IMR-90 (cell line): Measurements from ENCODE around the gene TCF3.

Source experiments
- BHLHE40 ChIP-seq: fragments of 150-350 bp; IDR thresholded peaks from 2 replicates; pipeline ENCODE4 v1.6.1; 2016; ENCODE audit warnings: mild to moderate bottlenecking, low read depth, low read length
- CEBPB ChIP-seq: IDR thresholded peaks from 2 replicates; pipeline ENCODE4 v1.6.1; 2012; ENCODE audit warnings: low read depth, low read length, improper control_type of control experiment
- CHD1 ChIP-seq: IDR thresholded peaks from 2 replicates; pipeline ENCODE4 v1.6.1; 2012; ENCODE audit warnings: low read depth, low read length, improper control_type of control experiment
- FOS ChIP-seq: fragments of 150-350 bp; IDR thresholded peaks from 2 replicates; pipeline ENCODE4 v1.6.1; 2016; ENCODE audit warnings: low read depth, low read length
- NFE2L2 ChIP-seq: fragments of 150-350 bp; IDR thresholded peaks from 2 replicates; pipeline ENCODE4 v1.6.1; 2016; ENCODE audit warnings: low read depth, mild to moderate bottlenecking, low read length
- POLR2A ChIP-seq: IDR thresholded peaks from 2 replicates; pipeline ENCODE4 v1.6.1; 2012; ENCODE audit warnings: mild to moderate bottlenecking, low read depth, low read length
- RAD21 ChIP-seq: IDR thresholded peaks from 2 replicates; pipeline ENCODE4 v1.6.1; 2012; ENCODE audit warnings: low read length, improper control_type of control experiment
- RCOR1 ChIP-seq: IDR thresholded peaks from 2 replicates; pipeline ENCODE4 v1.6.1; 2012; ENCODE audit warnings: mild to moderate bottlenecking, low read length, improper control_type of control experiment; ENCODE audit not compliant: insufficient replicate concordance
- SMC3 ChIP-seq: fragments of 150-350 bp; IDR thresholded peaks from 2 replicates; pipeline ENCODE4 v1.6.1; 2016; ENCODE audit warnings: low read depth, mild to moderate bottlenecking, antibody characterized with exemption, low read length, moderate library complexity
- TF ChIP-seq, protein P1 (sequence below): conservative IDR thresholded peaks from 2 replicates; pipeline ENCODE4 v1.5.1; 2012; ENCODE audit warnings: mild to moderate bottlenecking, low read depth, low read length, improper control_type of control experiment
- TF ChIP-seq, protein P2 (sequence below): fragments of 150-350 bp; IDR thresholded peaks from 2 replicates; pipeline ENCODE4 v1.6.1; 2017; ENCODE audit warnings: mild to moderate bottlenecking, antibody characterized with exemption, low read length, low read depth
- TF ChIP-seq, protein P3 (sequence below): fragments of 150-350 bp; IDR thresholded peaks from 2 replicates; pipeline ENCODE4 v1.6.1; 2016; ENCODE audit warnings: low read depth, mild to moderate bottlenecking, low read length, moderate library complexity, borderline replicate concordance

DNA sequence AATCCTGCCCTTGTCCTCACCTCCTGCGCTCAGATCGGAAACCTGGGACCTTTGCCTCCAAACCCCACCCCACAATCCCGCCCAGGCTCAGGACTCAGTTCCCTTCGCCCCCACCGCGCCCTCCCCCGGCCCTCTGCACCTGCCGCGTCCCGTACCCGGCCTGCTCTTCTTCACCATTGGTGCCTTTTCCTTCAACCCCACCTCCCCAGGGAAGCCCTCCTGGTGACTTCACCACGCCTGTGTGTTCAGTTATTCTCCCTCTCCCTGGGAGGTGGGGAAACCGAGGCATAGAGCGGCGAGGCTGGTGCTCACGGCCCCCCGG lies 19.3 kb upstream of the TCF3 start:
- TF ChIP-seq, protein P1, sequence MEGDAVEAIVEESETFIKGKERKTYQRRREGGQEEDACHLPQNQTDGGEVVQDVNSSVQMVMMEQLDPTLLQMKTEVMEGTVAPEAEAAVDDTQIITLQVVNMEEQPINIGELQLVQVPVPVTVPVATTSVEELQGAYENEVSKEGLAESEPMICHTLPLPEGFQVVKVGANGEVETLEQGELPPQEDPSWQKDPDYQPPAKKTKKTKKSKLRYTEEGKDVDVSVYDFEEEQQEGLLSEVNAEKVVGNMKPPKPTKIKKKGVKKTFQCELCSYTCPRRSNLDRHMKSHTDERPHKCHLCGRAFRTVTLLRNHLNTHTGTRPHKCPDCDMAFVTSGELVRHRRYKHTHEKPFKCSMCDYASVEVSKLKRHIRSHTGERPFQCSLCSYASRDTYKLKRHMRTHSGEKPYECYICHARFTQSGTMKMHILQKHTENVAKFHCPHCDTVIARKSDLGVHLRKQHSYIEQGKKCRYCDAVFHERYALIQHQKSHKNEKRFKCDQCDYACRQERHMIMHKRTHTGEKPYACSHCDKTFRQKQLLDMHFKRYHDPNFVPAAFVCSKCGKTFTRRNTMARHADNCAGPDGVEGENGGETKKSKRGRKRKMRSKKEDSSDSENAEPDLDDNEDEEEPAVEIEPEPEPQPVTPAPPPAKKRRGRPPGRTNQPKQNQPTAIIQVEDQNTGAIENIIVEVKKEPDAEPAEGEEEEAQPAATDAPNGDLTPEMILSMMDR = no peak
- TF ChIP-seq CHD1 (no peak), CEBPB (no peak), SMC3 (no peak), POLR2A (no peak), BHLHE40 (no peak), RAD21 (no peak), NFE2L2 (no peak), FOS (no peak), RCOR1 (no peak)
- TF ChIP-seq, protein P2, sequence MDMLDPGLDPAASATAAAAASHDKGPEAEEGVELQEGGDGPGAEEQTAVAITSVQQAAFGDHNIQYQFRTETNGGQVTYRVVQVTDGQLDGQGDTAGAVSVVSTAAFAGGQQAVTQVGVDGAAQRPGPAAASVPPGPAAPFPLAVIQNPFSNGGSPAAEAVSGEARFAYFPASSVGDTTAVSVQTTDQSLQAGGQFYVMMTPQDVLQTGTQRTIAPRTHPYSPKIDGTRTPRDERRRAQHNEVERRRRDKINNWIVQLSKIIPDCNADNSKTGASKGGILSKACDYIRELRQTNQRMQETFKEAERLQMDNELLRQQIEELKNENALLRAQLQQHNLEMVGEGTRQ = no peak
- TF ChIP-seq, protein P3, sequence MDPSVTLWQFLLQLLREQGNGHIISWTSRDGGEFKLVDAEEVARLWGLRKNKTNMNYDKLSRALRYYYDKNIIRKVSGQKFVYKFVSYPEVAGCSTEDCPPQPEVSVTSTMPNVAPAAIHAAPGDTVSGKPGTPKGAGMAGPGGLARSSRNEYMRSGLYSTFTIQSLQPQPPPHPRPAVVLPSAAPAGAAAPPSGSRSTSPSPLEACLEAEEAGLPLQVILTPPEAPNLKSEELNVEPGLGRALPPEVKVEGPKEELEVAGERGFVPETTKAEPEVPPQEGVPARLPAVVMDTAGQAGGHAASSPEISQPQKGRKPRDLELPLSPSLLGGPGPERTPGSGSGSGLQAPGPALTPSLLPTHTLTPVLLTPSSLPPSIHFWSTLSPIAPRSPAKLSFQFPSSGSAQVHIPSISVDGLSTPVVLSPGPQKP = no peak
